ENCODE measurements around the gene SCGB3A1.

SCGB3A1 gene

DNA sequence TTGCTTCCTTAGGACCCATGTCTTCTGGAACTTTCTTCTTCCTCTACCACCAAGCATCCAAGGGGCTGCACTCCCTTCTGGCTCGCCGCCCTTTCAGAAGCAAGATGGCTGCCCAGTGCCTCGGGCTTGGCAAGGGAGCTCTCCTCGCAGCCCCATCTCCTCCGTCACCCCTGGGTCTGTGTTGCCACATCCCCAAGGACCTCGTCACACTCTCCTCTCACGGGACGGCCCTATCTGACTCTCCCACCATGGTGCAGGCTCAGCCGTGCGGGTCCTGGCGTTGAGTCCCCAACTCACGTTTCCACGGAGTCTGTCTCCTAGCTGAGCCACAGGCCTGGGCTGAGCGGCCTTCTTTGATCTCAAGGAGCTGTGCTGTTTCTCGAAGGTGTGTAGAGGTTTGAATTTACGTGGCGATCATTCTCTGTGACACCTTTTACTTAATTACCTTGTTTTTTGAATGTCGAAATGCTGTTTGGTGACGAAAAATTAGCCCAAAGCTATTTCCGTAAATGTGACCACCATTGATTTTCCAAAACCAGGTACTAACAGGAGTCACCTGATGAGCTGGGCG is 15.0 kb upstream of the SCGB3A1 start:
- no peak for DNase-seq (ENCODE audit: low read depth, low spot score)

DNA sequence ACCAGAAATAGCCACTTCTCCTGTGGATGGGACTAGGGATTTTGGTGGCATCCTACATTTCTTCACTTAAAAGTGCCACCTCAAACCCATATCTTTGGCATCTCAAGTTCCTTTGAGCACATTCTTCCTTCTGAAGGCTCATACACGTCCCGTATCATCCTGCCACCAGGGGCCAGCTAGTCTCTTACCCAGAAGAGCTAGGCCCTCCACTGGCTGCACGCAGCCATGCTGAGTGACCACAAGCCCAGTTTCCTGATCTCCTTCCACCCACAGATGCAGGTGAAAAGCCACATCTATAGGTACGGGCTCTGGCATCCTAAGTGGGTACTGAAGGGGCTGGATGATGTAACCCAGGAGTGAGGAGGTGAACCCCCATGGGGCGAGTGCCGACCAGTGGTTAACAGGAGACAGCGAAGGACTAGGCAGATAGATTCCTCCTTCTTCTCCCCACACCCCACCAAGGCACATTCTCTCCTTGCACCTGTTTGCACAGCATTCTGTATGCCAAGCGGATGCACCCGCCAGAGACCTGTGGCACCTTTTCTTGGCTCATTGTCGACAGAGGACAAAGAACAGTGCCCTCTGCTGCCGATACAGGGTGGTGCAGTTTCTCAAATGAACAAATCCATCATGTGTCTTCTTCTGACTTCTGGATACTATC is 14.4 kb upstream of the SCGB3A1 start:
- peak; percentile 34 for DNase-seq (ENCODE audit: low read depth, low spot score)

DNA sequence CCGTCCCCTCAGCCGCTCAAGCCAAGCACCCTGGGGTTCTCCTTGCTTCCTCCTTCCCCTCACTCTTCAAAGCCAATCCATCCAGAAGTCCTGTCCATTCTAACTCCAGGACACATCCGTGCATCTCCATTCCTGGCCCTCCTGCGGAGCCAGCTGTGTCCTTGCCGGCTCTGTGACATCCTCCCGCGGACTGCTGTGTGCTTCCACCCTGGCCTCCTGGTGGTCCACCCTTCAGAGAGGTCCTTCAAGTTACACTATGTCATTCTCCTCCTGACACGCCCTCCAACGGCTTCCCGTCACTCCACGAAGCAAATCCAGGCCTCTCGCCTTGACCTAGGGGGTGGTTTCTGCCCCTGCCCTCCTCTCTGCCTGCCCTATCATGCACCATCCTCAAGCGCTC is 13.0 kb upstream of the SCGB3A1 start:
- DNase-seq (ENCODE audit: low read depth, low spot score): no peak

DNA sequence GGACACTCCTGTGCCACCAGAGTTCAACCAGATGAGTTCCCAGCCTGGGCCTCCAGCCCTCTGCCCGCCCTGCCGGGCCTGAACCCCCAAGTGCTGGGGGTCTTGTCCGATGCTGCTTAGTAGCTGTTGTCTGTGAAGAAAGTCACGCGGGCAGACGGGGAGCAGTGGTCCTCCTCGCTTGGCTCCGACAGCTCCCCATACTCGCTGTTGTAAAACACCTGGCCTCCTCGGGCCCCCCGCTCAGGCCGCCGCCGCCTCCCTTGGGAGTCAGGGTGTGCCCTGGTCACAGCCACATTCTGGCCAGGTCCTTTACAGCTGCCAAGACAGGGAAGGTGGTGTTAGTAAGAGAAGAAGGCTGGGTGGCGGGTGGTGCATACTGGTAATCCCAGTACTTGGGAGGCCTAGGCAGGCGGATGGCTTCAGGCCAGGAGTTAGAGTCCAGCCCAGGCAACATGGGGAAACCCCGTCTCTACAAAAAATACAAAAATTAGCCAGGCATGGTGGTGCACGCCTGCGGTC is 11.8 kb upstream of the SCGB3A1 start:
- DNase-seq (ENCODE audit: low read depth, low spot score): no peak

DNA sequence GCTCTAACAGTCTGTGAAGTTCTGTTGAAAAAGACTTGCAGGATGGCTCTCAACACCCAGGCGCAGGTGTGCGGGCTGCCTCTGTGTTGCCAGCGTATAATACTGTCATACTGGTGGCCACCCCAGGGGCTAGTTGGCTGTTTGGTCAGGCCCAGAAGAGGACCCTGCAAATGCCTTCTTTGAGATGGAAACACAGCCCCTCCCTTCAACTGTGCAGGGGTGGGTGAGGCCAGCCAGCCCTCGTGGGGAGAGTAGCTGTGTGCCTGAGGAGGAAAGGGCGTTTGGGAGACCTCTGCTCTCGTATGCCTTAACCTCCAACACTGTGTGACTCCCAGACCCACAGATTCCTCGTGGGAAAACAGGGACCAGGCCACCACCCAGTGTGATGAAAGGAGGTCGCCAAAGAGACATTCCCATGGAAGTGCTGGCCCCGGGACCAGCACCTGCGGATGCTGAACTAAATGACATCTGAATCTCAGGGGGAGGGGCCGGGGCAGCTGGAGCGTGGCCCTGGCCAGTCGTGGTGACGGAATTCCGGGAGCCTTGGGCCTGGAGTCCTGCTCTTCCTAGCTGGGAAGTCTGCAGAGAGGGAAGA is 11.3 kb upstream of the SCGB3A1 start:
- no peak for DNase-seq (ENCODE audit: low read depth, low spot score)

DNA sequence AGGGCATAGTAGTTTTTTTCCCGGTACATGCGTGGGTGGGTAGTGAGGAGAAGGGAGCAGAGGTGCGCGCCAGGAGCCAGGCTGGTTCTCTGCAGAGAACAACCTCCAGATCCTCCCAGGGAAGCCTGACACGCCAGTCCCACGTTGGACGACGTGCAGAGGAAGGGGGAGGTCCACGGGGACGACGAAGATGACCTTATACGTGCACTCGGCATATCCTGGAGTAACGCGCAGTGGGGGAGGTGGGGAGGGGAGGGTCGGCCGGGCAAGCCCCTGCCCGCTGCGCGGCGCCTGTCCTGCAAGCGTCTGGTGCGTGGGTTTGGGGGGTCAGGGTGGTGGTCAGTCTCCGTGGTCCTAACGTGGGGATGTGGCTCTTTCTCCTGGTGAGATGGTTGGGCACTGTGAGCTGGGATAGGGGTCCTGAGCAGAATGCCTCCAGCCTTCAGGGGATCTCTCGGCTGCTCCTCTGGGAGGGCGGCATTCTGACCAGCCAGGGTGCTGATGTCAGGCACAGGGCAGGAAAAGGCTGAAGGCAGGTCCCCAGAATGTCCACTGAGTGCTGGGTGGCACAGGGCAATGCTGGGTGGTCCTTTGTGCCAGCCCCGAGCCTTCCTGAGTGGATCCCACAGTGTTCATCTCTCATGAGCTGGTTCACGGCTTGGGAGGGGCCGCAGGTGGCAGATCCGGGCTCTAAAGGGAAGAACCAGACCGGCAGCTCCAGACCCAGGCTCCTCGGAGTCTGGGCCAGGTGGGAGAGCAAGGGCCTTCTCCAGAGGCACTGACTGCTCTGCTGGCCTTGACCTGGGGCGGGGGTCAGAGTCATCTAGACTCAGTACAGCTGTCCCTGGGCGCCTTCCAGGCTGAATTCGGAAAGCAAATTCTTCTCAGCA is 10.5 kb upstream of the SCGB3A1 start:
- DNase-seq (ENCODE audit: low read depth, low spot score): no peak

DNA sequence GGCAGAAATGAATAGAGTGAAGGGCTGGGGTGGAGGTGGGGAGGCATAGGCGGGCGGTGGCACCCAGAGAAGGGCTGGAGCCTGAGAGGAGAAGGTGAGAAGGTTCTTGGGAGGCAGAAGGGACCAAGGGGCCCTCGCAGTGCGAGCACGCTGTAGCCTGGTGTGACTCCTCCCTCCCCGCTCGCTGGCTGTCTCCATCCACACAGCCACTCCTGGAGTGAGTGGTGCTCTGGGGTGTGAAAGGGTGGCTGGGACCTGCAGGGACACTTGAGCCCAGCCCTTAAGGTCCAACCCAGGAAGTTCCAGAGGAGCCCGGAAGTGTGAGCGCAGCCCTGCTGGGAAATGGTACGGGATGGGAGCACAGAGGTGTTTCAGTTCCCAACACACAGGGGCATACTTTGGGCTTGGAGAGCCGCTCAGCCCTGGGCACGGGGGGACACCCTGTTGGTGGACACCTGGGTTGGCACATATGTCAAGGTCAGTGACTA is 9.3 kb upstream of the SCGB3A1 start:
- DNase-seq (ENCODE audit: low read depth, low spot score): no peak

DNA sequence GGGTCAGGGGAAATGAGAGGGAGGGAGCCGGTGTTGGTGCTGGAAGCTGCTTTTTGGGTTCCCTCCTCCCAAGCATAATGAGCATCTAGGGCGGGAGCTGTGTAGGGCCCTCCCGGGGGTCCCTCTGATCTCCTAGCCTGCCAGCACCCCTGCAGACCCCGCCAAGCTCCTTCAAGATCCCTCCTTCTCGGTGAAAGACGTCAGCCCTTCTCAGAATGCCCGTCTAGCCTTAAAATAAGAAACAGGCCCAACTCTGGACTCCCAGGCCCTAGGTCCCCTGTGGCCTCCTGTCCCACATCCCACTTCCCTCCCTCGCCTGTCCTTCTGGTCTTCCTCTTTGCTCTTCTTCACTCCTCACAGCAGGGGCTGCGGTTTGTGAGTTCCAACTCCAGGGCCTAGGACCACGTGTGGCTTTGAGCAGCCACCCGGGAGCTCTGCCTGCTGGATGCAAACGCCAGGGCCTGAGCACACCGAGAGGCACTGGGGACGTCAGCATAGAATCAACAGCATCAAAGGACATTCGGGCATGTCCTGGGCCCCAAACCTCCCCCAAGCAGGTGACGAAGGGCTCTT is 8.8 kb upstream of the SCGB3A1 start:
- DNase-seq (ENCODE audit: low read depth, low spot score): no peak

DNA sequence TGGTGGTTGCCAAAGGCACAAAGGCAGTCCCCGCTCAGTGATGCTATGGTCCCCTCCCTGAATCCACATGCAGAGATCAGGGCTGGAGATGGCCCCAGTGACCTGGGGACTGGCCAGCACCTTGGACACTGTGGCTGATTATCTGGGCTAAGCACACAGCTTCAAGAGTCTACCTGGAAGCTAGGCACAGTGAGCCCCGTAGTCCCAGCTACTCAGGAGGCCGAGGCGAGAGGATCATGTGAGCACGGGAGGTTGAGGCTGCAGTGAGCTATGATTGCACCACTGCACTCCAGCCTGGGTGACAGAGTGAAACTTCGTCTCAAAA is 8.3 kb upstream of the SCGB3A1 start:
- DNase-seq (ENCODE audit: low read depth, low spot score): no peak

DNA sequence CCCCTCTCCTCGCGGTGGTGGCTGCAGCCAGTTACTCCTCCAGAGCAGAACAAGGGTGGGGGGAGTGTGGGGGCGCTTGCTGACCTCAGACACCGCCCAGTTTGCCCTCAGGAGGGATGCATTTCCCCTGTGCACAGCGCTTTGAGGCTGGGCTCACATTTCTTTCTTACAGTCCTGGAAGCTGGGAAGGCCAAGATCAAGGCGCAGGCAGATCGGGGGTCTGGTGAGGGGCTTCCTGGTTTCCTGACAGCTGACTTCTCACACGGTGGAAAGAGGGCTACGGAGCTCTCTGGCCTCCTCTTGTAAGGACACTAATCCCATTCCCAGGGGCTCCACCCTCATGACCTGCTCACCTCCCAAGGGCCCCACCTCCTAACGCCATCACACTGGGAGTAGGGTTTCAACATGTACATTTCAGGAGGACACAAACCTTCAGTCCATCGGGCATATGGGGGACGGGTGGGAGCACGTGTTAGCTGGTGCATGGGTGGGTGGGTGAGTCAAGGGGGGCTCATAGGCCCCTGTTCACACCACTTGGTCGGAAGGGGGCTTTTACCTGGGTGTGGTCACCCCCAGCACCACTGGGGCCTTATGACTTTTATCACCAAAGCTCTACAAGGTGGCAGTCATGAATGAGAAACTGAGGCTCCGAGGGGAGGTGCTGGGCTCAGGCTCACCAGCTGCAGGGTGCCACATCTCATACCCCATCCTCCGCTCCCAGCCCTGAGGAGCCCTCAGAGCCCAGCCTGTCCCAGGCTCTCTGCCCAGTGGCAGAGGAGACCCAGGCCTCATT is 7.7 kb upstream of the SCGB3A1 start:
- DNase-seq (ENCODE audit: low read depth, low spot score): no peak

DNA sequence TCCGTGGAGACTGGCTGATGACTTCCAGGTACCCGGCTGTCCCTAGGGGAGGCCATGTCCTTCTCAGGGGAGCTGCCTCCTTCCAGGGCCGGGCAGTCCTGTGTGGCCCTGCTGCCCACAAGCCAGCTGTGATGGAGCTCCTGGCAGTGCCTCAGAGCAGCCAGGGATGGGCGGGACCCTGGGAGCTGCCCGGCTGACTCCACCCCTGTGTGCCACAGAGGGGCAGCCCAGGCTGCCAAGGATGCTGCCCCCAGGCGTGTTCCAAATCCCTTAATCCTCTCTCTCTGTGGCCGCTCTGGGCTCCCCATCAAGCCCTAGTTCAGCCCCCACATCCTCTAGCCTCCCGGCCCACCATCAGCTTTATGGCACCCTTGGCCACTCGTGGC is 7.0 kb upstream of the SCGB3A1 start:
- no peak for DNase-seq (ENCODE audit: low read depth, low spot score)

DNA sequence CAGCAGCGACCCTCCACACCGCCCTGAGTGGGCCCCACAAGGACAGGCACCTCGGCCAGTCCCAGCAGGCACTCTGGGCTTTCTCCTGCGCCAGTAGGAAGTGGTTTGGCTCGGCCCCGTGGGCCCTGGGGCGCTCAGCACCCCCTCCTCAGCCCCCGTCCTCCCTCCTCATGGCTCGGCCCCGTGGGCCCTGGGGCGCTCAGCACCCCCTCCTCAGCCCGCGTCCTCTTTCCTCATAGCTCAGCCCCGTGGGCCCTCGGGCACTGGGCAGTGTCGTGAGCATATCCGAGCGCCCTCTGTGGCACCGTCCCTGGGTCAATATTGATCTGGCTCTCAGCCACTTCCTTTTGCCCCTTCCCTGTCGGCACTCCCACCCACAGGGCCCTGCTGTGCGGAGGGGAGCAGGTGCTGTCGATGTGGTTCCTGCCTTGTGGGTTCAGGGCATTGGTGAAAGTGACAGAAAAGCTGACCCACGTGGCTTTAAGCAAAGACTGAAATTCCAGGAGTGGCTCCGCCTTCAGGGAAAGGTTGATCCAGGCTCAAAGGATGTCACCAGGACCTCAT is 5.5 kb upstream of the SCGB3A1 start:
- DNase-seq (ENCODE audit: low read depth, low spot score): no peak

DNA sequence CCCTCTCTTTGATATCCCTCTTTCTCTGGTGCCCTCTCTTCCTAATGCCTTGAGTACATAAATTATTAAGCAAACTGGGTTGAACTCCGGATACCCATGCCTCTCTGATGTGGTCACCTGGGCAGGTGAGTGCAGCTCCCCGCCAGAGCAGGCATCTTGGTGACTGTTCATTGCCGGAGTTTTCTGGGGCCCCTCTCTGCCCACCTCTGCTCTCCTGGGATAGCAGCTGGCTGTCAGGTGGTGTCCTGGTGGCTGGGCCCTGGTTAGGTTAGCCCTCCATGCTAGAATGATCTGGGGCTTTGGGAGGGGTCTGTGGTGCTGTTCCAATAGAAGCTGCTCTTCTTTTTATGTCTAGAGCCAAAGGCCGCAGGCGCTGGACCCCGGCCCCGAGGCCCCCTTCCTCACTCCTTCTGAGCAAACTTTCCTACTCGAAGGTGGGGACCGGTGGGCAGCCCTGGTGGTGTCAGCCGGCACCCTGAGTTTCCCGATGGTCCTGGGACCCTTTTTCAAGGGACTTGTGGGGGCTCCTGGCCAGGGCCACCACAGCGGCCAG is 4.9 kb upstream of the SCGB3A1 start:
- no peak for DNase-seq (ENCODE audit: low read depth, low spot score)

DNA sequence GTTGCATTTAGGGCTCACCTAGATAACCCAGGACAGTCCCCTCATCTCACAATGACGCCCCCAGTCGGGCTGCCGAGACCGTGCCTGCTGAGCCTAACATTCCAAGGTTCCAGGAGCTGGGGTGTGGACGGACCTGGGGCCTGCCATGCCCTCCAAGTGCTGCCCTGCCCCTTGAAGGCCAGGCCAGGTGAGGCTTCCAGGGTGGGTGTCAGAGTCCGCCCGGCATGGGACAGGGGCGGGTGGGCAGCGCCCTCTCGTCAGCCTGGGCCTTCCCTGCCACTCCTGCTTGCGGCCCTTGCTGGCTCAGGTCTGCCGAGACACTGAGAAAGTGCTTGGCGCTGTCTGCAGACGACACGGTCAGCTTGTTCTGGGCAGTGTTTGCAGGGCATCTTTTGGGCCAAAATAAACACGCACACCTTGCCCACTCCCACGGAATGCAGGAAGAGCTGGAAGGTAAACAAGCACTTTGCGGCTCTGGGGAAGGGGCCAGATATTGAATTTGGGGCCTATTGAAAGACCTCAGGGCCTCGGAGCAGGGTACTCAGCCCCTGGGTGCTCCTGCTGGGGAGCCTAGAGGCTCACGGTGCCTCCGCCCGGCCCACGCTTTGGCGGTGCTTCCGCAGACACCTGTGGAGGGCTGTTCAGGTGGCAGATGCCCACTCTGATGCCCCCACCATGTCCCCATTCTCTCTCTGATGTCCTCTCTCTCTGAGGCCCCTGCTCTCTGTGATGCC is 4.2 kb upstream of the SCGB3A1 start:
- no peak for DNase-seq (ENCODE audit: low read depth, low spot score)

DNA sequence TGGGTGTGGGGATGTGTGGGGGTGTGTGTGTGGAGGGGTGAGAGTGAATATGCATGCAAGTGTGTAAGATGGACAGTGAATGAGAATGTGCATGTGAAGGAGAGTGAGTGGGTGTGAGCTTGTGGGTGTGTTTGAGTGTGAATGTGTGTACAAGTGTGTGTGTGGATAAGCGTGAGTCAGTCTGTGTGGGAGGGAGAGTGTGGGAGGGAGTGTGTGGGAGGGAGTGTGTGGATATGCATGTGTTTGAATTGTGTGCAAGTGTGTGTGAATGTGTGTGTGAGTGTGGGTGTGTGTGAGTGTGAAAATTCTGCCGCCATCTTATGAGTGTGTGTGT is 3.7 kb upstream of the SCGB3A1 start:
- no peak for DNase-seq (ENCODE audit: low read depth, low spot score)

DNA sequence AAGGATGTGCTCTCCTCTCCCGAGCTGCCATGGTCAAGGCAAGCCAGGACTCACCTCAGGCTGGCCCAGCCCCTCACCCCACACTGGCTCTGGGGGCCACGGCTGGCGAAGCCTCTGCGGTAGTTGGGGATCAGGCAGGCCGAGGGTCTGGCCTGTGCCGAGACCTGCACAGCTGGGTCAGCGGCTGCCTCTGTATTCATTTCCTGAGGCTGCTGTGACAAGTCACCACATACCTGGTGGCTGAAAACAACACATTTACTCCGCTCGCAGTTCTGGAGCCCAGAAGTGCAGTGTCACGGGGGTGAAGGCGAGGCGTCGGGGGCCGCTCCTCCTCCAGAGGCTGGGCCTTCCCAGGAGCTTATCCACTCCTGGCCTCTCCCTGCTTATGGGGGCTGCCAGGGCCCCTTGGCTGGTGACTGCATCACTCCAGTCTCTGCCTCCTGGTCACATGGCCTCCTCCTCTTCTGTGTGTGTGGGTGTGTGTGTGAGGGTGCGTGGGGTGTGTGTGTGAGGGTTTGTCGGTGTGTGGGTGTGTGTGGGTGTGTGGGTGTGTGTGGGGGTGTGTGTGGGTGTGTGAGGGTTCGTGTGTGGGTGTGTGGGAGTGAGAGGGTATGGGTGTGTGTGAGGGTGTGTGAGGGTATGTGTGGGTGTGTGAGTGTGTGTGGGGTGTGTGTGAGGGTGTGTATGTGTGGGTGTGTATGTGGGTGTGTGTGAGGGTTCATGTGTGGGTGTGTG is 3.2 kb upstream of the SCGB3A1 start:
- DNase-seq (ENCODE audit: low read depth, low spot score): no peak

DNA sequence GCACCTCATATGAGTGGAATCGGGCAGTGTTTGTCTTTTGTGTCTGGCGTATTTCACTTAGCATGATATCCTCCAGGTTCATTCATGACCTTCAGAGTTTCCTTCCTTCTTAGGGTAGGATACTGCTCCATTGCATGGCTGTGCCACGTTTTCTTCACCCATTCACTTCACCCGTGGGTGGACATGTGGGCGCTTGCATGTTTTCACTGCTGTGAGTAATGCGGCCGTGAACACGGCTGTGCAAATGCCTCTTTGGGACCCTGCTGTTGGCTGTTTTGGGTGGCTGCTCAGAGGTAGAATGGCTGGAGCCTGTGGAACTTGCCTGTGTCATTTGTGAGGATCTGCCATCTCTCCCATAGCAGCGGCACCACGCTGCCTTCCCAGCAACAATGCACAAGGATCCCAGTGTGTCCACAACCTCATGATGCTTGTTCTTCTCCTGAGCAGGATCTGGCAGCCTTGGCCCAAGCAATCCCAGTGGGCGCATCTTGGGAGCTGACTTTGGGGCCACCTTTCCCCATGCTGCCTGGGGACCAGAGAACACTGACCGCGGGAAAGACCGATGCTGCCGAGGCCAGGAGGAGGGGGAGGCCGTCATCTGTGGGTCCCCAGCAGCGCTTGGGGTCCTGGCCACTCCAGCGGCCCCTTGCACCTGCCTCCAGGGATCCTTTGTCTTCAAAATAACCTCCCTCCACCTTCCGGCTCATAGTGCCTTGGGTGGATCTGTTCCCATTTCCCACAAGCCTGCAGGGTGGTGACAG is 2.3 kb upstream of the SCGB3A1 start:
- no peak for DNase-seq (ENCODE audit: low read depth, low spot score)

DNA sequence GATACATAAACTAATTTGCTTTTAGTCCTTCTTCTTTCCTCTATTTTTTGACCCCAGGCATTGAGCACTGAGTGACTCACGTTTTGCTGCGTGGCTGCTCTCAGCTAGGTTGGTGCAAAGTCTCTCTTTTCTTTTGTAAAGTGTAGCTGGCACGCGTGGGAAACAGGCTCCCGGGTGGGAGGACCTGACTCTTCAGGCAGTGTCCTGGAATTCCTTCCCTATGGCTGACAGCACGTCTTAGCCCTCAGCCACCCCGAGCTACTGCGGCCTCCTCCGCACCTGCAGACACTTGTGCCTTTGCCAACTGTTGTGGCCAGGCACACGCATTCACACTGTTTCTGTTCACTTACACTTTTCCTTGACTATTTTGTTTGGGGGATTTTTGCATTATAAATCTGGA is 877 bp upstream of the SCGB3A1 start:
- no peak for DNase-seq (ENCODE audit: low read depth, low spot score)

Data from activated naive CD8-positive, alpha-beta T cell treated with anti-CD3 and anti-CD28 coated beads, Interleukin-2, amount 50 U/mL, for 16 hours (primary cell).